ENCODE data around the gene BRD7.

DNA sequence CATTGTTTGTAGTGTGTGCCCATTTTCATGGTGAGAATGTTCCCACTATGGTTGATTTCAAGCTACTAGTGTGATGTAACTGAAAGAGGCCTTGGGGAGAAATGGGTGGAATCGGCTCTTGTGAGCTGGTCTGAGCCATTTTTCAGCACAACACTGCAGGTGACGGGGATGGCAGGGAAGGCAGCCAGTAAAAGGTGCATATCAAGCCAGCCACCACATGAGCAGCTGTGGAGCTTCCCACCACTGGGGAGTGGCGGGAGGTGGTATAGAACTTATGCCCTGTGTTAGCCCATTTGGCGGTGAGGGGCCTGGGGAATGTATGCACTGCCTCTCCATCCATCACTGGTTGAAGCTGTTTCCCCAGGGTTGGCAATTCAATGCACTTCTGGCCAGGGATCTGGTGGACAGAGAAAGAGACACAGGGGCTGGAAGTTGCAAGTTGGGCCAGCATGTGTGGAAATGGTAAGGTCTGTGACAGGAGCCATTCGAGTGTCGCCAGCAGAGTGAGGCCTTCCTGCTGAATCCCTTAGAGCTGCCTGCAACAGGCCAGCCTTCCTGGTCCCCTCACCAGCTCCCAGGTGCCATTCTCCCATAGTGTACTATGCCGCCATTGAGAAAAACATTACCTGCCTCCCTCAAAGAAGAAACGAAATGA, 31.7 kb upstream of the BRD7 start:
- TF ChIP-seq CTCF (IDR thresholded peaks at IDR 0.05) (no peak), POLR2AphosphoS5 (IDR thresholded peaks at IDR 0.05; ENCODE audit: low read depth, low read length) (no peak), SIN3A (IDR thresholded peaks at IDR 0.05; ENCODE audit: borderline replicate concordance, insufficient read depth, low read depth, low read length) (no peak)
- TF ChIP-seq, protein P1, sequence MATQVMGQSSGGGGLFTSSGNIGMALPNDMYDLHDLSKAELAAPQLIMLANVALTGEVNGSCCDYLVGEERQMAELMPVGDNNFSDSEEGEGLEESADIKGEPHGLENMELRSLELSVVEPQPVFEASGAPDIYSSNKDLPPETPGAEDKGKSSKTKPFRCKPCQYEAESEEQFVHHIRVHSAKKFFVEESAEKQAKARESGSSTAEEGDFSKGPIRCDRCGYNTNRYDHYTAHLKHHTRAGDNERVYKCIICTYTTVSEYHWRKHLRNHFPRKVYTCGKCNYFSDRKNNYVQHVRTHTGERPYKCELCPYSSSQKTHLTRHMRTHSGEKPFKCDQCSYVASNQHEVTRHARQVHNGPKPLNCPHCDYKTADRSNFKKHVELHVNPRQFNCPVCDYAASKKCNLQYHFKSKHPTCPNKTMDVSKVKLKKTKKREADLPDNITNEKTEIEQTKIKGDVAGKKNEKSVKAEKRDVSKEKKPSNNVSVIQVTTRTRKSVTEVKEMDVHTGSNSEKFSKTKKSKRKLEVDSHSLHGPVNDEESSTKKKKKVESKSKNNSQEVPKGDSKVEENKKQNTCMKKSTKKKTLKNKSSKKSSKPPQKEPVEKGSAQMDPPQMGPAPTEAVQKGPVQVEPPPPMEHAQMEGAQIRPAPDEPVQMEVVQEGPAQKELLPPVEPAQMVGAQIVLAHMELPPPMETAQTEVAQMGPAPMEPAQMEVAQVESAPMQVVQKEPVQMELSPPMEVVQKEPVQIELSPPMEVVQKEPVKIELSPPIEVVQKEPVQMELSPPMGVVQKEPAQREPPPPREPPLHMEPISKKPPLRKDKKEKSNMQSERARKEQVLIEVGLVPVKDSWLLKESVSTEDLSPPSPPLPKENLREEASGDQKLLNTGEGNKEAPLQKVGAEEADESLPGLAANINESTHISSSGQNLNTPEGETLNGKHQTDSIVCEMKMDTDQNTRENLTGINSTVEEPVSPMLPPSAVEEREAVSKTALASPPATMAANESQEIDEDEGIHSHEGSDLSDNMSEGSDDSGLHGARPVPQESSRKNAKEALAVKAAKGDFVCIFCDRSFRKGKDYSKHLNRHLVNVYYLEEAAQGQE (IDR thresholded peaks at IDR 0.05; ENCODE audit: insufficient read depth in 1 of 2, low read depth in 2 of 2, low read length in 1 of 2): no peak
